ENCODE results near the gene CD63. TPM values are rescaled to one million over a fixed set of nuclear protein-coding genes. Genes with fewer than 3 reads are reported as not detected.

The CD63 gene
- total and polyA plus RNA-seq, 2 of the 4 experiments (the other 2 are of a cell fraction): 995 to 1,398 TPM

GRCh38 chr12:55703901-55704761 is 24.7 kb downstream of the CD63 start:
- no TSS peak for BruUV-seq (replicated peaks)
- TF ChIP-seq, protein P1, sequence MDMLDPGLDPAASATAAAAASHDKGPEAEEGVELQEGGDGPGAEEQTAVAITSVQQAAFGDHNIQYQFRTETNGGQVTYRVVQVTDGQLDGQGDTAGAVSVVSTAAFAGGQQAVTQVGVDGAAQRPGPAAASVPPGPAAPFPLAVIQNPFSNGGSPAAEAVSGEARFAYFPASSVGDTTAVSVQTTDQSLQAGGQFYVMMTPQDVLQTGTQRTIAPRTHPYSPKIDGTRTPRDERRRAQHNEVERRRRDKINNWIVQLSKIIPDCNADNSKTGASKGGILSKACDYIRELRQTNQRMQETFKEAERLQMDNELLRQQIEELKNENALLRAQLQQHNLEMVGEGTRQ (IDR thresholded peaks at IDR 0.05; ENCODE audit: low read depth, low read length): no peak
- TF ChIP-seq, protein P2, sequence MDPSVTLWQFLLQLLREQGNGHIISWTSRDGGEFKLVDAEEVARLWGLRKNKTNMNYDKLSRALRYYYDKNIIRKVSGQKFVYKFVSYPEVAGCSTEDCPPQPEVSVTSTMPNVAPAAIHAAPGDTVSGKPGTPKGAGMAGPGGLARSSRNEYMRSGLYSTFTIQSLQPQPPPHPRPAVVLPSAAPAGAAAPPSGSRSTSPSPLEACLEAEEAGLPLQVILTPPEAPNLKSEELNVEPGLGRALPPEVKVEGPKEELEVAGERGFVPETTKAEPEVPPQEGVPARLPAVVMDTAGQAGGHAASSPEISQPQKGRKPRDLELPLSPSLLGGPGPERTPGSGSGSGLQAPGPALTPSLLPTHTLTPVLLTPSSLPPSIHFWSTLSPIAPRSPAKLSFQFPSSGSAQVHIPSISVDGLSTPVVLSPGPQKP (IDR thresholded peaks at IDR 0.05; ENCODE audit: borderline replicate concordance, low read depth, low read length): no peak
- TF ChIP-seq, protein P3, sequence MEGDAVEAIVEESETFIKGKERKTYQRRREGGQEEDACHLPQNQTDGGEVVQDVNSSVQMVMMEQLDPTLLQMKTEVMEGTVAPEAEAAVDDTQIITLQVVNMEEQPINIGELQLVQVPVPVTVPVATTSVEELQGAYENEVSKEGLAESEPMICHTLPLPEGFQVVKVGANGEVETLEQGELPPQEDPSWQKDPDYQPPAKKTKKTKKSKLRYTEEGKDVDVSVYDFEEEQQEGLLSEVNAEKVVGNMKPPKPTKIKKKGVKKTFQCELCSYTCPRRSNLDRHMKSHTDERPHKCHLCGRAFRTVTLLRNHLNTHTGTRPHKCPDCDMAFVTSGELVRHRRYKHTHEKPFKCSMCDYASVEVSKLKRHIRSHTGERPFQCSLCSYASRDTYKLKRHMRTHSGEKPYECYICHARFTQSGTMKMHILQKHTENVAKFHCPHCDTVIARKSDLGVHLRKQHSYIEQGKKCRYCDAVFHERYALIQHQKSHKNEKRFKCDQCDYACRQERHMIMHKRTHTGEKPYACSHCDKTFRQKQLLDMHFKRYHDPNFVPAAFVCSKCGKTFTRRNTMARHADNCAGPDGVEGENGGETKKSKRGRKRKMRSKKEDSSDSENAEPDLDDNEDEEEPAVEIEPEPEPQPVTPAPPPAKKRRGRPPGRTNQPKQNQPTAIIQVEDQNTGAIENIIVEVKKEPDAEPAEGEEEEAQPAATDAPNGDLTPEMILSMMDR (conservative IDR thresholded peaks at IDR 0.05; ENCODE audit: low read depth, low read length): no peak
- TF ChIP-seq SMC3 (IDR thresholded peaks at IDR 0.05; ENCODE audit: low read depth, low read length): no peak
- TF ChIP-seq RFX5 (IDR thresholded peaks at IDR 0.05; ENCODE audit: low read depth, low read length): no peak
- no peak for TF ChIP-seq NFE2L2 (IDR thresholded peaks at IDR 0.05; ENCODE audit: low read depth, low read length)
- TF ChIP-seq MXI1 (IDR thresholded peaks at IDR 0.05; ENCODE audit: borderline replicate concordance, low read depth, low read length): no peak
- TF ChIP-seq CEBPB (IDR thresholded peaks at IDR 0.05; ENCODE audit: low read depth, low read length): no peak
- TF ChIP-seq BHLHE40 (IDR thresholded peaks at IDR 0.05; ENCODE audit: low read depth, low read length): no peak
- no peak for TF ChIP-seq RCOR1 (IDR thresholded peaks at IDR 0.05; ENCODE audit: insufficient replicate concordance, low read length)
- TF ChIP-seq FOS (IDR thresholded peaks at IDR 0.05; ENCODE audit: low read depth, low read length): no peak
- TF ChIP-seq CHD1 (IDR thresholded peaks at IDR 0.05; ENCODE audit: low read depth, low read length): no peak
- TF ChIP-seq MAZ (IDR thresholded peaks at IDR 0.05; ENCODE audit: borderline replicate concordance, low read depth, low read length): no peak
- no peak for TF ChIP-seq POLR2A (IDR thresholded peaks at IDR 0.05; ENCODE audit: low read depth, low read length)
- TF ChIP-seq RAD21 (IDR thresholded peaks at IDR 0.05; ENCODE audit: low read length): no peak

More at GRCh38 chr12:55703901-55704761, 24.7 kb downstream of the CD63 start:
- Histone ChIP-seq H2BK20ac (ENCODE audit: low read depth, low read length) (no peak overlapping the region), H3K9me1 (ENCODE audit: insufficient read depth, low read length) (no peaks in the 10 kb centered on the region; the same call in 1 of the 2 replicates), H3K18ac (ENCODE audit: low read depth, low read length) (no peak overlapping the region), H2BK5ac (ENCODE audit: low read depth, low read length, poor library complexity, severe bottlenecking) (no peak overlapping the region), H3K9me3 (ENCODE audit: control insufficient read depth, insufficient read depth, low read length) (no peaks in the 10 kb centered on the region), H2BK120ac (ENCODE audit: low read depth, low read length) (no peak overlapping the region), H3K79me1 (ENCODE audit: low read depth in 1 of 2, low read length in 2 of 2) (no peaks in the 10 kb centered on the region), H3K4me2 (ENCODE audit: low read depth, low read length) (no peak overlapping the region), H2BK15ac (ENCODE audit: low read depth, low read length) (no peak overlapping the region), H3K27me3 (ENCODE audit: control insufficient read depth, insufficient read depth, low read length) (peaks cover 24% of the 10 kb centered on the region), H2AFZ (replicated peaks; ENCODE audit: low read length, poor library complexity) (no peak overlapping the region), H3K4ac (ENCODE audit: low read depth, low read length) (no peak overlapping the region), H3K36me3 (ENCODE audit: control insufficient read depth, insufficient read depth, low read length) (no peaks in the 10 kb centered on the region), H4K5ac (ENCODE audit: low read depth, low read length) (no peak overlapping the region), H3K4me1 (ENCODE audit: control insufficient read depth, insufficient read depth, low read length) (peaks cover 4% of the 10 kb centered on the region; the same call in 1 of the 2 replicates), H3K27ac (ENCODE audit: insufficient read depth, low read length) (no peak overlapping the region), H3K56ac (ENCODE audit: extremely low read depth, insufficient read depth, low read length) (no peak overlapping the region), H2AK5ac (ENCODE audit: low read depth, low read length) (no peak overlapping the region), H3K23ac (ENCODE audit: low read depth, low read length) (no peak overlapping the region), H4K20me1 (ENCODE audit: insufficient read depth, low read length) (no peaks in the 10 kb centered on the region), H4K91ac (ENCODE audit: insufficient read depth, low read depth, low read length) (no peak overlapping the region), H3K4me3 (ENCODE audit: insufficient read depth, low read depth, low read length) (no peak overlapping the region), H4K8ac (ENCODE audit: low read depth in 2 of 2, low read length in 2 of 2) (no peak overlapping the region), H2AK9ac (replicated peaks; ENCODE audit: low read depth, low read length, poor library complexity) (no peak overlapping the region), H3K14ac (replicated peaks; ENCODE audit: low read depth, low read length) (no peak overlapping the region), H3K9ac (ENCODE audit: low read depth, low read length) (no peak overlapping the region)
- in situ Hi-C loops (cut with MboI; ENCODE audit: low sequenced_read_pairs): no loop called here
- WGBS, 2 experiments (ENCODE audit: extremely low coverage in 2 of 2, insufficient read length in 1 of 2): no CpG with 5 or more reads among the region's 6 CpGs
- ChIA-PET POLR2A (ENCODE audit: unreplicated experiment) (no interaction called here), CTCF (no interaction called here)
- DNase-seq: peak; percentile 35
- ATAC-seq (ENCODE audit: low read depth): no peak
- dilution Hi-C loops (cut with HindIII; ENCODE audit: low sequenced_read_pairs, unreplicated experiment): no loop called here
- intact Hi-C loops (cut with micrococcal nuclease): no loop called here
